Liver (tissue), 3 donors: Measurements from ENCODE around the gene RNF38.

Experiments used
- ATF3 ChIP-seq: IDR thresholded peaks from 2 replicates; pipeline ENCODE4 v1.6.1; 2016; ENCODE audit warnings: antibody characterized with exemption
- GABPA ChIP-seq, 2 donors: IDR thresholded peaks in 1 of 2; conservative IDR thresholded peaks in 1 of 2; 2 replicates each; pipeline ENCODE4 v1.6.1; 2016; ENCODE audit warnings: antibody characterized with exemption in 2 of 2, mild to moderate bottlenecking in 1 of 2, moderate library complexity in 1 of 2
- HNF4A ChIP-seq, 2 donors: conservative IDR thresholded peaks; 2 replicates each; pipeline ENCODE4 v1.6.1; 2016; ENCODE audit warnings: antibody characterized with exemption in 2 of 2, mild to moderate bottlenecking in 2 of 2
- JUND ChIP-seq, 2 donors: IDR thresholded peaks; 2 replicates each; pipeline ENCODE4 v1.6.1; 2016; ENCODE audit warnings: antibody characterized with exemption in 2 of 2
- RAD21 ChIP-seq, 2 donors: IDR thresholded peaks; 2 replicates each; pipeline ENCODE4 v1.6.1; 2016; ENCODE audit warnings: antibody characterized with exemption in 2 of 2, mild to moderate bottlenecking in 2 of 2
- TAF1 ChIP-seq: conservative IDR thresholded peaks from 2 replicates; pipeline ENCODE4 v1.6.1; 2016; ENCODE audit warnings: antibody characterized with exemption, mild to moderate bottlenecking
- YY1 ChIP-seq: IDR thresholded peaks from 2 replicates; pipeline ENCODE4 v1.6.1; 2016; ENCODE audit warnings: antibody characterized with exemption, mild to moderate bottlenecking
- TF ChIP-seq, protein P1 (sequence below): fragments of 150-350 bp; IDR thresholded peaks from 2 replicates; pipeline ENCODE4 v1.5.1; 2017; ENCODE audit warnings: improper control_type of control experiment, low read depth, low read length; ENCODE audit not compliant: missing input control
- TF ChIP-seq, protein P2 (sequence below): IDR thresholded peaks from 2 replicates; pipeline ENCODE4 v1.6.1; 2016; ENCODE audit warnings: antibody characterized with exemption, mild to moderate bottlenecking
- TF ChIP-seq, protein P3 (sequence below): IDR thresholded peaks from 2 replicates; pipeline ENCODE4 v1.6.1; 2016; ENCODE audit warnings: antibody characterized with exemption
- donor health status: healthy.
- donor health status: healthy.

GRCh38 chr9:36445800-36446361, 45.8 kb upstream of the RNF38 start:
- TF ChIP-seq, protein P1, sequence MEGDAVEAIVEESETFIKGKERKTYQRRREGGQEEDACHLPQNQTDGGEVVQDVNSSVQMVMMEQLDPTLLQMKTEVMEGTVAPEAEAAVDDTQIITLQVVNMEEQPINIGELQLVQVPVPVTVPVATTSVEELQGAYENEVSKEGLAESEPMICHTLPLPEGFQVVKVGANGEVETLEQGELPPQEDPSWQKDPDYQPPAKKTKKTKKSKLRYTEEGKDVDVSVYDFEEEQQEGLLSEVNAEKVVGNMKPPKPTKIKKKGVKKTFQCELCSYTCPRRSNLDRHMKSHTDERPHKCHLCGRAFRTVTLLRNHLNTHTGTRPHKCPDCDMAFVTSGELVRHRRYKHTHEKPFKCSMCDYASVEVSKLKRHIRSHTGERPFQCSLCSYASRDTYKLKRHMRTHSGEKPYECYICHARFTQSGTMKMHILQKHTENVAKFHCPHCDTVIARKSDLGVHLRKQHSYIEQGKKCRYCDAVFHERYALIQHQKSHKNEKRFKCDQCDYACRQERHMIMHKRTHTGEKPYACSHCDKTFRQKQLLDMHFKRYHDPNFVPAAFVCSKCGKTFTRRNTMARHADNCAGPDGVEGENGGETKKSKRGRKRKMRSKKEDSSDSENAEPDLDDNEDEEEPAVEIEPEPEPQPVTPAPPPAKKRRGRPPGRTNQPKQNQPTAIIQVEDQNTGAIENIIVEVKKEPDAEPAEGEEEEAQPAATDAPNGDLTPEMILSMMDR: no peak
- TF ChIP-seq YY1: no peak
- TF ChIP-seq TAF1: no peak
- TF ChIP-seq GABPA (IDR thresholded peaks at IDR 0.05 in 1 of 2, conservative IDR thresholded peaks at IDR 0.05 in 1 of 2): no peak
- TF ChIP-seq, protein P2, sequence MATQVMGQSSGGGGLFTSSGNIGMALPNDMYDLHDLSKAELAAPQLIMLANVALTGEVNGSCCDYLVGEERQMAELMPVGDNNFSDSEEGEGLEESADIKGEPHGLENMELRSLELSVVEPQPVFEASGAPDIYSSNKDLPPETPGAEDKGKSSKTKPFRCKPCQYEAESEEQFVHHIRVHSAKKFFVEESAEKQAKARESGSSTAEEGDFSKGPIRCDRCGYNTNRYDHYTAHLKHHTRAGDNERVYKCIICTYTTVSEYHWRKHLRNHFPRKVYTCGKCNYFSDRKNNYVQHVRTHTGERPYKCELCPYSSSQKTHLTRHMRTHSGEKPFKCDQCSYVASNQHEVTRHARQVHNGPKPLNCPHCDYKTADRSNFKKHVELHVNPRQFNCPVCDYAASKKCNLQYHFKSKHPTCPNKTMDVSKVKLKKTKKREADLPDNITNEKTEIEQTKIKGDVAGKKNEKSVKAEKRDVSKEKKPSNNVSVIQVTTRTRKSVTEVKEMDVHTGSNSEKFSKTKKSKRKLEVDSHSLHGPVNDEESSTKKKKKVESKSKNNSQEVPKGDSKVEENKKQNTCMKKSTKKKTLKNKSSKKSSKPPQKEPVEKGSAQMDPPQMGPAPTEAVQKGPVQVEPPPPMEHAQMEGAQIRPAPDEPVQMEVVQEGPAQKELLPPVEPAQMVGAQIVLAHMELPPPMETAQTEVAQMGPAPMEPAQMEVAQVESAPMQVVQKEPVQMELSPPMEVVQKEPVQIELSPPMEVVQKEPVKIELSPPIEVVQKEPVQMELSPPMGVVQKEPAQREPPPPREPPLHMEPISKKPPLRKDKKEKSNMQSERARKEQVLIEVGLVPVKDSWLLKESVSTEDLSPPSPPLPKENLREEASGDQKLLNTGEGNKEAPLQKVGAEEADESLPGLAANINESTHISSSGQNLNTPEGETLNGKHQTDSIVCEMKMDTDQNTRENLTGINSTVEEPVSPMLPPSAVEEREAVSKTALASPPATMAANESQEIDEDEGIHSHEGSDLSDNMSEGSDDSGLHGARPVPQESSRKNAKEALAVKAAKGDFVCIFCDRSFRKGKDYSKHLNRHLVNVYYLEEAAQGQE: no peak
- no peak for TF ChIP-seq RAD21 (IDR thresholded peaks at IDR 0.05)
- TF ChIP-seq, protein P3, sequence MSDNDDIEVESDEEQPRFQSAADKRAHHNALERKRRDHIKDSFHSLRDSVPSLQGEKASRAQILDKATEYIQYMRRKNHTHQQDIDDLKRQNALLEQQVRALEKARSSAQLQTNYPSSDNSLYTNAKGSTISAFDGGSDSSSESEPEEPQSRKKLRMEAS: no peak
- TF ChIP-seq ATF3: no peak
- TF ChIP-seq JUND (IDR thresholded peaks at IDR 0.05): no peak
- TF ChIP-seq HNF4A (conservative IDR thresholded peaks at IDR 0.05): no peak
